K562 (cell line): ENCODE data around the gene TRNAU1AP. TPM values are rescaled to one million over a fixed set of nuclear protein-coding genes. Genes with fewer than 3 reads are reported as not detected.
A peak's percentile ranks its signal among the peaks of the same experiment; 100 is the strongest.

Source experiments
- ATAC-seq: fragments of 200-7000 bp; cut with Tn5 transposase; 3 replicates; pipeline ENCODE4 v1.9.1; 2020; ENCODE audit warnings: moderate library complexity
- BruUV-seq: library from RNA; stranded (reverse); fragments of 400-500 nt; replicated peaks from 2 replicates; lab custom pipeline; 2021; lab: Mats Ljungman, UMichigan
- CTCF ChIA-PET: fragments of 300-600 bp; formaldehyde crosslinking; extraction: SDS; loops from one replicate; lab custom pipeline; 2021; ENCODE audit warnings: low intra/inter-chr PET ratio; lab: Yijun Ruan, JAX
- POLR2A ChIA-PET: fragments of 300-600, 350-650 bp; sonication (Branson Sonifier 250); formaldehyde crosslinking; extraction: SDS; loops from one replicate; lab custom pipeline; 2021; ENCODE audit warnings: antibody characterized with exemption, inconsistent platforms; lab: Yijun Ruan, JAX
- DNase-seq, 4 experiments: peaks; one replicate each; pipeline versions ENCODE4 v3.0.0 to v3.0.0-alpha.2; 2011 to 2018; ENCODE audit warnings: low spot score in 3 of 4, mixed read lengths in 3 of 4; ENCODE audit errors: extremely low read depth in 1 of 4
- FAIRE-seq: peaks from 2 replicates; lab custom pipeline; 2011; peaks lifted over from hg19 to GRCh38; lab: Jason Lieb, UNC
- H2AFZ ChIP-seq: 2 replicates; pipeline ENCODE4 v1.6.0; 2011; ENCODE audit warnings: low read depth, low read length, control low read depth, inconsistent platforms
- H3K27ac ChIP-seq: fragments of 200-600 bp; 3 replicates; pipeline ENCODE4 v1.8.0; 2011; ENCODE audit warnings: low read depth, mild to moderate bottlenecking, control low read depth, inconsistent platforms, low read length, moderate library complexity, mixed read lengths; ENCODE audit errors: extremely low read depth
- H3K27me3 ChIP-seq, 2 experiments: fragments of 300-600 bp in 1 of 2; 2 replicates in 1 of 2; 3 replicates in 1 of 2; pipeline versions ENCODE4 v1.6.0 to v1.8.0; 2011; ENCODE audit warnings: inconsistent platforms in 2 of 2, low read length in 2 of 2, mild to moderate bottlenecking in 1 of 2, mixed read lengths in 1 of 2, moderate library complexity in 1 of 2; ENCODE audit not compliant: control insufficient read depth in 2 of 2, insufficient read depth in 2 of 2
- H3K36me3 ChIP-seq: fragments of 300-600 bp; 3 replicates; pipeline ENCODE4 v1.8.0; 2011; ENCODE audit warnings: mild to moderate bottlenecking, low read length, inconsistent platforms; ENCODE audit not compliant: control insufficient read depth, insufficient read depth
- H3K4me1 ChIP-seq, 2 experiments: fragments of 200-600 bp in 1 of 2; replicated peaks in 1 of 2; 2 replicates in 1 of 2; 3 replicates in 1 of 2; pipeline versions ENCODE4 v1.5.1 to v1.8.0; 2011; ENCODE audit warnings: inconsistent platforms in 2 of 2, low read length in 2 of 2, mild to moderate bottlenecking in 1 of 2, mixed read lengths in 1 of 2, moderate library complexity in 1 of 2; ENCODE audit not compliant: control insufficient read depth in 2 of 2, insufficient read depth in 2 of 2
- H3K4me2 ChIP-seq: 2 replicates; pipeline ENCODE4 v1.6.1; 2011; ENCODE audit warnings: low read length, control low read depth, inconsistent platforms, mixed read lengths; ENCODE audit not compliant: insufficient read depth
- H3K4me3 ChIP-seq: fragments of 200-600 bp; sonication (generic), shearing (Covaris generic); 2 replicates; pipeline ENCODE4 v1.5.1; 2016; ENCODE audit warnings: control low read depth, inconsistent platforms
- H3K79me2 ChIP-seq: fragments of 200-600 bp; 3 replicates; pipeline ENCODE4 v1.8.0; 2011; ENCODE audit warnings: low read length, inconsistent platforms; ENCODE audit not compliant: control insufficient read depth, insufficient read depth
- H3K9ac ChIP-seq, 2 experiments: 2 replicates each; pipeline versions ENCODE4 v1.6.0 to v1.6.1; 2011; ENCODE audit warnings: low read depth in 2 of 2, low read length in 2 of 2, control low read depth in 1 of 2, inconsistent platforms in 1 of 2, mild to moderate bottlenecking in 1 of 2, mixed read lengths in 1 of 2; ENCODE audit not compliant: insufficient read depth in 1 of 2
- H3K9me1 ChIP-seq: one replicate; pipeline ENCODE4 v1.6.0; 2011; ENCODE audit warnings: inconsistent platforms, mild to moderate bottlenecking, low read length, moderate library complexity; ENCODE audit not compliant: control insufficient read depth, insufficient read depth
- H3K9me3 ChIP-seq: replicated peaks from 2 replicates; pipeline ENCODE4 v1.5.1; 2011; ENCODE audit warnings: low read depth, low read length, inconsistent platforms; ENCODE audit not compliant: control insufficient read depth, insufficient read depth
- H4K20me1 ChIP-seq: replicated peaks from 2 replicates; pipeline ENCODE4 v1.6.1; 2011; ENCODE audit warnings: low read length, inconsistent platforms, mixed read lengths; ENCODE audit not compliant: control insufficient read depth, insufficient read depth
- EZH2 ChIP-seq: IDR thresholded peaks from 2 replicates; pipeline ENCODE4 v1.6.1; 2012; ENCODE audit warnings: low read depth, mild to moderate bottlenecking, inconsistent platforms, low read length, borderline replicate concordance
- HNRNPUL1 ChIP-seq: fragments of 200-400 bp; formaldehyde crosslinking; IDR thresholded peaks from 2 replicates; pipeline ENCODE4 v1.6.1; 2017; ENCODE audit warnings: low read length
- KDM1A ChIP-seq, 2 experiments: fragments of 450-650 bp; IDR thresholded peaks; 2 replicates each; pipeline ENCODE4 v1.6.1; 2016; ENCODE audit warnings: mild to moderate bottlenecking in 2 of 2
- RBM25 ChIP-seq: fragments of 200-400 bp; formaldehyde crosslinking; IDR thresholded peaks from 2 replicates; pipeline ENCODE4 v1.6.1; 2018; ENCODE audit warnings: low read length, low read depth, moderate library complexity; ENCODE audit not compliant: severe bottlenecking
- RERE ChIP-seq: sonication (generic); formaldehyde crosslinking; IDR thresholded peaks from 2 replicates; pipeline ENCODE4 v1.8.0; 2023; ENCODE audit warnings: missing genetic modification reagents, mild to moderate bottlenecking, borderline replicate concordance
- SNIP1 ChIP-seq: fragments of 450-650 bp; IDR thresholded peaks from 2 replicates; pipeline ENCODE4 v1.7.1; 2017; ENCODE audit warnings: low read depth, mild to moderate bottlenecking
- ZBTB11 ChIP-seq, 3 experiments: fragments of 200-800 bp in 1 of 3; fragments of 250-450 bp in 1 of 3; fragments of 450-650 bp in 1 of 3; sonication (Bioruptor Pico) in 1 of 3; sonication (Bioruptor generic) in 1 of 3; formaldehyde crosslinking in 1 of 3; IDR thresholded peaks; 2 replicates each; pipeline versions ENCODE4 v1.6.1 to v1.8.0; 2016 to 2022; ENCODE audit warnings: mild to moderate bottlenecking in 2 of 3, missing genetic modification characterization in 2 of 3, missing compliant biosample characterization in 1 of 3, moderate library complexity in 1 of 3
- WGBS: fragments of 100-300 bp; shearing (Covaris generic); methylation state at CpG from one replicate; pipeline ENCODE4 v1.1.6; 2016; ENCODE audit warnings: low coverage, mixed read lengths; ENCODE audit not compliant: insufficient coverage; ENCODE audit errors: missing lambda C conversion rate; 5-methylcytosine and 5-hydroxymethylcytosine counted together
- in situ Hi-C: fragments of 300-500 bp; cut with MboI; formaldehyde crosslinking; loops from 4 replicates; pipeline ENCODE4 v1.15.0; 2018; ENCODE audit warnings: inconsistent platforms, mixed read lengths
- intact Hi-C: fragments of 100-400 bp; cut with micrococcal nuclease; formaldehyde crosslinking; loops from 2 replicates; pipeline ENCODE4 v1.14.2; 2022
- polyA plus RNA-seq, 8 experiments: library from polyadenylated mRNA; depleted of rRNA in 4 of 8; stranded (reverse) in 5 of 8; unstranded in 3 of 8; fragments of >200 nt; fragmentation: Nextera tagmentation in 2 of 8; fragmentation: Illumina TruSeq in 1 of 8; extraction: Ambion mirVana in 2 of 8; extraction: Trizol in 1 of 8; gene quantifications; 2 replicates each; pipeline versions ENCODE4 v1.2.1 to v1.2.3, GENCODE V29; 2011 to 2014; ENCODE audit warnings: inconsistent platforms in 1 of 8, missing spikeins in 1 of 8
- total RNA-seq, 7 experiments: library from RNA; depleted of rRNA in 6 of 7; stranded (reverse); fragments of >200 nt in 6 of 7; fragmentation: Illumina TruSeq in 2 of 7; extraction: Trizol in 2 of 7; gene quantifications; 2 replicates each; pipeline versions ENCODE4 v1.2.1 to v1.2.3, GENCODE V29; 2011 to 2021; ENCODE audit warnings: low replicate concordance in 1 of 7
- TF ChIP-seq, protein P1 (sequence below), 2 experiments: IDR thresholded peaks; 2 replicates each; pipeline ENCODE4 v1.6.1; 2011; ENCODE audit warnings: borderline replicate concordance in 1 of 2, control low read depth in 1 of 2, low read depth in 1 of 2, low read length in 1 of 2, mild to moderate bottlenecking in 1 of 2, mixed read lengths in 1 of 2, moderate library complexity in 1 of 2; ENCODE audit not compliant: insufficient read depth in 1 of 2, insufficient read length in 1 of 2, poor library complexity in 1 of 2, severe bottlenecking in 1 of 2; ENCODE audit errors: extremely low read depth in 1 of 2

TRNAU1AP gene
- total and polyA plus RNA-seq, 9 of the 15 experiments (the other 6 are each of a cell fraction or from before 2014, with no cell fraction given) = 34.9 to 110 (median 46.3) TPM

DNA sequence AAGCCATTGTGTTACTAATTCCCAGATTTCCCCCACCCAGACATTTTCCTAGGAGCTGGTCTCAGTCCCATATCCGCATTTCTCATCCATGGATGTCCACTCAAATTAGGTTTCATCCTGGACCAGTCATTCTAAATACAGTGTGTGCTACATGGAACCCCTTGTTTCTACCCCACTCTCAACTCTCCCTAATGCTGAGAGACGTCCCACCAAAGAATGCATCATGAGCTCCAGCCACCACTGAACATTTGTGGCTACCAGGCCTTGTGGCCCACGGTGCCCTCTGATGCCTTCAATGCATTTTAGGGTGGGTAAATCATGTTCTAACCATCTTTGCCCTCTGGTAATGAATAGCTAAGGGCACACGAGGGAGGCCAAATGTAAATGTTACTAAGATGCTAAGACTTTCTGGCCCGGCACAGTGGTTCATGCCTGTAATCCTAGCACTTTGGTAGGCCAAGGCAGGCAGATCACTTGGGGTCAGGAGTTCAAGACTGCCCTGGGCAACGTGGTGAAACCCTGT is 25.9 kb downstream of the TRNAU1AP start (continued):
- TF ChIP-seq, protein P1, sequence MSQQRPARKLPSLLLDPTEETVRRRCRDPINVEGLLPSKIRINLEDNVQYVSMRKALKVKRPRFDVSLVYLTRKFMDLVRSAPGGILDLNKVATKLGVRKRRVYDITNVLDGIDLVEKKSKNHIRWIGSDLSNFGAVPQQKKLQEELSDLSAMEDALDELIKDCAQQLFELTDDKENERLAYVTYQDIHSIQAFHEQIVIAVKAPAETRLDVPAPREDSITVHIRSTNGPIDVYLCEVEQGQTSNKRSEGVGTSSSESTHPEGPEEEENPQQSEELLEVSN (IDR thresholded peaks at IDR 0.05; ENCODE audit: borderline replicate concordance in 1 of 2, extremely low read depth in 1 of 2, insufficient read depth in 1 of 2, insufficient read length in 1 of 2, low read depth in 1 of 2, low read length in 1 of 2, poor library complexity in 1 of 2, severe bottlenecking in 1 of 2) = no peak
- TF ChIP-seq HNRNPUL1 = 0 out of 2 replicates have a peak, but pooled peaks have one; percentile 63

DNA sequence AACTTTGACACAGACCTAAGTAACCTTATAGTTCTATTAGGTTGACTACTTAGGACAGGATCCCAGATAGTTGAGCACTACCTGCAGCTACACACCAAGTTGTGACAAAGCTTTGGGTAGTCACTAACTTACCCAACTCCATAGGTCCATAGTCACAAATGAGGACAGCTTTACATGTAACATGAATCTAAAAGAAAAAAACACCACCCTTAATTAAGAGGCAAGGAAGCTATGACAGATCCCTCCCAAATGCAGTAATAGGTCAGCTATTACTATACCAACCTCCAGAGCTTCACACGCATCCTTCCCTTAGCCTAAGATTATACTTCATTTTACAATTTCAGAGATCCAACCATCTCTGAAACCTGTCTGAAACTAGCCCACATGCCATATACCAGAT is 26.5 kb downstream of the TRNAU1AP start:
- in situ Hi-C loops = no loop called here
- BruUV-seq = no TSS peak
- DNase-seq (peak in 1 of 4 experiments; percentile 13), ATAC-seq (no peak), FAIRE-seq (no peak)
- peak overlapping the region; percentile 81; the same call in 1 of the 2 replicates for H3K4me3 ChIP-seq
- peak overlapping the region; percentile 97 for H3K4me2 ChIP-seq
- no peaks in the 10 kb centered on the region for H3K27me3 ChIP-seq
- H3K9ac ChIP-seq = peak overlapping the region; percentile 83 to 97
- H3K27ac ChIP-seq = peak overlapping the region; percentile 77
- intact Hi-C loops = no loop called here
- H3K79me2 ChIP-seq = peaks cover 42% of the 10 kb centered on the region
- POLR2A ChIA-PET = interaction anchor here (0.6 to 7.5 kb wide), 23 partner anchors 9 to 1054 kb away, joined by 3 to 201 read pairs (median 6); partner anchors contain the start of genes PHACTR4, RCC1, RNU11 and TRNAU1AP
- no peak overlapping the region for H2AFZ ChIP-seq
- peaks cover 55% of the 10 kb centered on the region for H3K36me3 ChIP-seq
- CTCF ChIA-PET = no interaction called here
- H3K9me3 ChIP-seq = no peaks in the 10 kb centered on the region
- peaks cover 18 to 24% of the 10 kb centered on the region in 2 experiments; a peak in 4 of 5 replicates for H3K4me1 ChIP-seq
- H4K20me1 ChIP-seq = peaks cover 33% of the 10 kb centered on the region
- peaks cover 11% of the 10 kb centered on the region for H3K9me1 ChIP-seq
- whole genome bisulfite sequencing = 64% methylated on average over 1 of the region's 1 CpG
- TF ChIP-seq EZH2 (no peak), KDM1A (IDR thresholded peaks at IDR 0.05) (no peak), ZBTB11 (CRISPR knock-in tag; IDR thresholded peaks at IDR 0.05) (no peak), RERE (no peak), RBM25 (no peak), SNIP1 (no peak)
